Gastrocnemius medialis (tissue), 4 donors: ENCODE measurements around the gene RRP7A. TPM values are rescaled to one million over a fixed set of nuclear protein-coding genes. Genes with fewer than 3 reads are reported as not detected.
"Not testable (repeated sequence)": the region's sequence is repeated elsewhere in the genome, so short reads cannot be mapped to it uniquely, and the experiment has no call there.

ENCODE experiments used
- ATAC-seq, 2 donors: fragments of 150-250 bp; one replicate each; pipeline ENCODE4 v1.9.1; 2016
- DNase-seq, 2 donors: peaks; one replicate each; pipeline ENCODE4 v3.0.0-alpha.2; 2019
- H3K27ac ChIP-seq, 4 donors: fragments of 200-600 bp; sonication (generic); 1 replicate in 1 of 4; 2 replicates in 3 of 4; pipeline ENCODE4 v1.5.1; 2016 to 2018; ENCODE audit warnings: mild to moderate bottlenecking in 2 of 4, moderate library complexity in 1 of 4
- H3K27me3 ChIP-seq, 3 donors: fragments of 200-600 bp; sonication (generic) in 2 of 3; 1 replicate in 1 of 3; 2 replicates in 2 of 3; pipeline versions ENCODE4 v1.5.1 to v1.6.0; 2016 to 2019; ENCODE audit warnings: mild to moderate bottlenecking in 1 of 3, moderate library complexity in 1 of 3
- H3K36me3 ChIP-seq, 2 donors: fragments of 200-600 bp; sonication (generic) in 1 of 2; one replicate each; pipeline ENCODE4 v1.5.1; 2017 to 2018
- H3K4me1 ChIP-seq, 2 donors: fragments of 200-600 bp; sonication (generic) in 1 of 2; one replicate each; pipeline ENCODE4 v1.5.1; 2016 to 2017; ENCODE audit warnings: mild to moderate bottlenecking in 2 of 2
- H3K4me3 ChIP-seq, 4 donors: fragments of 200-600 bp; sonication (generic) in 3 of 4; 1 replicate in 1 of 4; 2 replicates in 3 of 4; pipeline ENCODE4 v1.5.1; 2016 to 2019; ENCODE audit warnings: mild to moderate bottlenecking in 2 of 4
- H3K9me3 ChIP-seq, 3 donors: fragments of 200-600 bp; sonication (generic) in 2 of 3; 1 replicate in 1 of 3; 2 replicates in 2 of 3; pipeline ENCODE4 v1.5.1; 2016 to 2019
- CTCF ChIP-seq, 5 experiments: fragments of 450-650 bp in 3 of 5; fragments of 200-600 bp in 2 of 5; sonication (generic) in 2 of 5; IDR thresholded peaks in 4 of 5; conservative IDR thresholded peaks in 1 of 5; 1 replicate in 4 of 5; 2 replicates in 1 of 5; pipeline ENCODE4 v1.5.1; 2016 to 2019; ENCODE audit warnings: antibody characterized with exemption in 5 of 5, mild to moderate bottlenecking in 3 of 5, moderate library complexity in 3 of 5
- POLR2A ChIP-seq, 2 donors: fragments of 450-650 bp; IDR thresholded peaks; one replicate each; pipeline ENCODE4 v1.6.1; 2017; ENCODE audit warnings: antibody characterized with exemption in 2 of 2, mild to moderate bottlenecking in 2 of 2, moderate library complexity in 2 of 2
- in situ Hi-C, 4 donors: fragments of 200-750 bp; cut with MboI; loops; one replicate each; pipeline versions ENCODE4 v1.15.0 to v1.8.0; 2017; ENCODE audit warnings: low sequenced_read_pairs in 4 of 4
- intact Hi-C: fragments of 100-400 bp; cut with DNase I; formaldehyde crosslinking; loops from one replicate; pipeline ENCODE4 v1.15.1; 2023; ENCODE audit warnings: low total_unique reads
- total RNA-seq, 4 donors: library from RNA; depleted of rRNA; stranded (reverse); fragments of >200 nt; gene quantifications; one replicate each; pipeline versions ENCODE4 v1.1.0 to v1.2.3, GENCODE V29; 2016

RRP7A gene
- total RNA-seq, 4 donors from 2014 or later = 11.9 to 27.3 (median 15.8) TPM

GRCh38 chr22:42521228-42521546 lies 1.6 kb upstream of the RRP7A start:
- Histone ChIP-seq H3K36me3 (no peaks in the 10 kb centered on the region), H3K27ac (no peak overlapping the region), H3K27me3 (no peaks in the 10 kb centered on the region), H3K9me3 (no peaks in the 10 kb centered on the region), H3K4me3 (no peak overlapping the region), H3K4me1 (peaks cover 4 to 6% of the 10 kb centered on the region in 2 donors)
- TF ChIP-seq CTCF (IDR thresholded peaks at IDR 0.05 in 4 of 5, conservative IDR thresholded peaks at IDR 0.05 in 1 of 5) = no peak
- TF ChIP-seq POLR2A (IDR thresholded peaks at IDR 0.05) = no peak
- DNase-seq (no peak), ATAC-seq (no peak)
- intact Hi-C loops = no loop called here
- in situ Hi-C loops = no loop called here

GRCh38 chr22:42518638-42519524 lies 715 bp downstream of the RRP7A start:
- intact Hi-C loops, H3K27me3 ChIP-seq, H3K36me3 ChIP-seq, DNase-seq, H3K4me1 ChIP-seq, H3K9me3 ChIP-seq, in situ Hi-C loops: not testable (repeated sequence)
- peak in 1 of 2 donors; percentile 1 for ATAC-seq
- Histone ChIP-seq H3K4me3 (peak overlapping the region; percentile 83 to 99 (median 92)), H3K27ac (peak overlapping the region; percentile 80 to 87 (median 85))

DNA sequence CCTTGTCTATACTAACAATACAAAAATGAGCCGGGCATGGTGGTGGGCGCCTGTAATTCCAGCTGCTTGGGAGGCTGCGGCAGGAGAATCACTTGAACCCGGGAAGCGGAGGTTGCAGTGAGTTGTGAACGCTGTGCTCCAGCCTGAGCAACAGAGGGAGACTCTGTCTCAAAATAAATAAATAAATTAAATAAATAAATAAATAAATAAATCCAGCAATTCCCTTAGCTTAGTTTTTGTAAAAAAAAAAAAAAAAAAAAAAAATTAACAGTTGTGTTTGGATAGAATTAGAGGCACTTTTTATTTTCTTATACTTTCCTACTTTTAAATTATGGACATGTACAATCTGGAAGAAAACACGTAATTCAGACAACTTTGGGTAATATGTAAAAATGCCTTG lies 2.5 kb downstream of the RRP7A start:
- H3K27ac ChIP-seq, H3K9me3 ChIP-seq, ATAC-seq, H3K36me3 ChIP-seq, H3K27me3 ChIP-seq, intact Hi-C loops, in situ Hi-C loops, H3K4me1 ChIP-seq, DNase-seq, H3K4me3 ChIP-seq: not testable (repeated sequence)

DNA sequence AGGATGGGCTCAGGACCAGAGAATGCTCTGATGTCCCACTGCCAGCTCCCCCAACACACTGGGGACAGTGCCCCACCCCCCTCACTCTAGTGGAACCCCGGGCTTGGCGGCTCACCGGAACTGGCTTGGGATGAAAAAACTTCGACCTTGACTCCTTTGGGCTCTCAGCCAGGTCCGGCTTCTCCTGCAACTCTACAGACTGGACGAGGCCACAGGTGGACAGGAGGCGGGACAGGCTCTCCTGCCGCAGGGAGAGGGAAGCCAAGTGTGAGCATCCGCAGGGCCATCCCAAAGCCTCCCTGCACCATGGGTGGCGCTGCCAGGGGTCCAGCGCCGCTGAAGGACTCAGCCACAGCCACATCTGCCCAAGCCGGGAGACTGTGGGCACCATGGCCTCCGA lies 3.7 kb downstream of the RRP7A start:
- no peak for ATAC-seq
- DNase-seq = no peak
- no peak overlapping the region for H3K4me3 ChIP-seq
- in situ Hi-C loops = no loop called here
- no peaks in the 10 kb centered on the region for H3K27me3 ChIP-seq
- peaks cover 4 to 6% of the 10 kb centered on the region in 2 donors for H3K4me1 ChIP-seq
- no peak overlapping the region for H3K27ac ChIP-seq
- H3K36me3 ChIP-seq = peaks cover 0 to 9% of the 10 kb centered on the region in 2 donors
- TF ChIP-seq CTCF (IDR thresholded peaks at IDR 0.05 in 4 of 5, conservative IDR thresholded peaks at IDR 0.05 in 1 of 5) = no peak
- no peak for TF ChIP-seq POLR2A (IDR thresholded peaks at IDR 0.05)
- no peaks in the 10 kb centered on the region for H3K9me3 ChIP-seq
- intact Hi-C loops = no loop called here

- H3K27ac ChIP-seq, H3K4me1 ChIP-seq, DNase-seq, H3K4me3 ChIP-seq, H3K9me3 ChIP-seq, in situ Hi-C loops, H3K27me3 ChIP-seq, H3K36me3 ChIP-seq, ATAC-seq, intact Hi-C loops: not testable (repeated sequence)
Observed at GRCh38 chr22:42515304-42515703, 4.3 kb downstream of the RRP7A start.

GRCh38 chr22:42514331-42514730 lies 5.3 kb downstream of the RRP7A start:
- in situ Hi-C loops, H3K9me3 ChIP-seq, H3K36me3 ChIP-seq, DNase-seq, ATAC-seq, intact Hi-C loops, H3K27me3 ChIP-seq, H3K4me3 ChIP-seq, H3K4me1 ChIP-seq, H3K27ac ChIP-seq: not testable (repeated sequence)
